GM12872 (cell line): Measurements from ENCODE around the gene RAB12.

Experiments used
- CTCF ChIP-seq: IDR thresholded peaks from 3 replicates; pipeline ENCODE4 v1.5.1; 2011; ENCODE audit warnings: low read depth, mild to moderate bottlenecking, low read length, moderate library complexity; ENCODE audit not compliant: insufficient read depth

The RAB12 gene

GRCh38 chr18:8605974-8606373, 3.3 kb upstream of the RAB12 start:
- TF ChIP-seq CTCF, result no peak

DNA sequence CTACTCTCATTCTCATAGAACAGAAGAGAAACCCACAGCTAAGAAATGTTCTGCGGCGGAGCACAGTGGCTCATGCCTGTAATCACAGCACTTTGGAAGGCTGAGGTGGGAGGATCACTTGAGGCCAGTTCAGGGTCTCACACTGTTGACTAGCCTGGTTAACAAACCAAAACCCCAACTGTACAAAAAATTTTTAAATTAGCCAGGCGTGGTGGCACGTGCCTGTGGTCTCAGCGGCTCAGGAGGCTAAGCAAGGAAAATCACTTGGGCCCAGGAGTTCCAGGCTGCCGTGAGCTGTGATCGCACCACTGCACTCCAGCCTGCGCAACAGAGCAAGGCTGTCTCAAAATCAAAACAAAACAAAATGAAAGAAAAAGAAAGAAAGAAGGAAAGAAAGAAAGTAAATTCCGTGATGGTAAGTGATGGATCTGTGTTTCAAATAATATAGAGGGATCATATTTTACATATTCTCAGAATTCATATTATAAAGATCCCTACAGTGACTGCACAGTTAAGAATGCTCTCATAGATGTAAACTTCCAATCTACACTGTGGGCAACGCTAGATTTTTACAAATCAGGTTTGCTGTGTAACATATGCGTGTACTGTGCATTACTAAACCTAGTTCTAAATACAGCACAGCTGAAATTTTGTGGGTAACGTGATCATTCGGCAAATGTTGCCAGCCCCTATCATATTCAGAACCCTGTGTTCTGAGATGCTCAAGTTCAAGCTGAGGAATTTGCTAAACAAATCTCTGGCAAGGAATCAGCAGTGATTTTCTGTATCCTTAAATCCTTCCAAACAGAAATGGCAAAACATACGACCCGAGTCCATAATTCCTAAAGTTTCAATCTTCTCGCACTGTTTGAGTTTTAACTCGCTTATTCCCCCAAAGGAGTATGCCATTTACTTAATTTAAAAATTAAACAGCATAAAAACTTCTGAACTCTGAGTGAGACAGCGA, 1.2 kb upstream of the RAB12 start:
- no peak for TF ChIP-seq CTCF

DNA sequence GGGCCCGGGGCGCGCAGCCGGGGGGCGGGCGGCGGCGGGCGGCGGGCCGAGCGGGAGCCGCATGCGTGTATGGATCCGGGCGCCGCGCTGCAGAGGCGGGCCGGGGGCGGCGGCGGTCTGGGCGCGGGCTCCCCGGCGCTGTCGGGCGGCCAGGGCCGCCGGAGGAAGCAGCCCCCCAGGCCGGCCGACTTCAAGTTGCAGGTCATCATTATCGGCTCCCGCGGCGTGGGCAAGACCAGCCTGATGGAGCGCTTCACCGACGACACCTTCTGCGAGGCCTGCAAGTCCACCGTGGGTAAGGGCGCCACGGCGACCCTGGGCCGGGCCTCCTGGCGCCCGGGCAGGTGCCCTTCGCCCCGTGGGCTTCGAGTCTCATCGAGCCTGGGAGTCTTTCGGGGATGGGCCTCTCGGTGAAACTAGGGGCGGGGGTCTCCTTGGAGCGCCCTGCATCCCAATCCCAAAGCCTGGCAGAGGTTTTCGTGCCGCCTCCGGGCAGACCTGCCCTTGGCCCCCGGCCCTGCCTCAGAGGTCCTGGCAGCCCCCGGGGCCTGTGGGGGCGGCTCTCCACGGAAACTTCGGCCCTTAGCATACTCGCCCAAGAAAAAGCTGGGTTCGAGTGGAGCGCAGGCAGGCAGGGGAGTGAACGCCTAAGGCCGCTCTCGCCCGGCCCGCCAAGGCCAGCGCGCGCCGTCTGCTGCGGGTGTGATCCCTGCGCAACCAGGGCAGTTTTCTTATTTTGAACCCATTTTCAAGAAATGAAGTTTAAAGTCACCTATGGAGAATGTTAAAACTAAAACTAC, 622 bp downstream of the RAB12 start:
- TF ChIP-seq CTCF, result no peak

DNA sequence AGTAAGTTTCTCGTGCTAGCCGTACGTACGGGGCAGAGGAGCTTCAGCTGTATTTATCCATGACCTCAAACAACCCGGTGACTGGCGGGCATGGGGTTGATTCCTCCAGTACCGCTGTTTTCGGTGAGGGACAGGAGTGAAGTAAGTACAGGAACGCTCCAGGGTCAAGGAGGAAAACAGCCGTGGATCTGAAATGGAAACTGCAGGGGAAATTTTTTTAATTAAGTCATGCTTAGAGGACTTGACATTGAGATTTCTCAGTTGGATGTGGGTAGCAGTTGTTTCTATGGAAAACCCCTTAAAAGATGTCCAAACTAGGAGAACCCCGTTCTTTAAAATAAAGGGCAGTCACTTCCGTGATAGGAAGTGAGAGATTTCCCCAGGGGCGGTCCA, 1.2 kb downstream of the RAB12 start:
- no peak for TF ChIP-seq CTCF

DNA sequence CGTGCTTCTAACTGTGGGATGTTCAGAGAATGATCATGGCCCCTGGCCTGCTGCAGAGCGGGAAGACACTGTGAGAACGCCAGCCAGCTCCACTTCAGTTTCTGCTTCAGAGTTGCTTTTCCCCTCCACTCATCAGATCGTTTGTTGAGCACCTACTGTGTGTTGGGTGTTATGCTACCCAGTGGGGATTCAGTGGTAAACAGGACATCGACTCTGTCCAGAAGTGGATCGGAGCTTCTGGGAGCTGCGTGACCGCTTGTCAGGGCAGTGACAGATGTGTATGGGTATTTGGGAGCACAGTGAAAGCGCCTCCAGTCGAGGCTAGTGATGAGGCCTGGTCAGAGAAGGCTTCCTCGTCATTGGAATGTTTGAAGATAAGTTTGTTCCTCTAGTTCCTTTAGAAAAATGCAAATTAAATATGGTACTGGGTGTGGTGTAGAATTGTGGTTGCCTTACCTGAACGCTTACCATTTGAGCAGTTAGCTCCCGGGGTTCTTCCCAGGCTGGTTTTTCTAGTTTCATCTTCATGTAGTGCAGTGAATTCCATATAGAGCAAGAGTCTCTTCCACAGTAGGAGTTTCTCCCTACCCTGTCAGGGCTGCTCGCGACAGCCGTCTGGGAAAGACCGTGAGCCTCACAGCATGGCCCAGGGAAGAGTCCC, 2.8 kb downstream of the RAB12 start:
- no peak for TF ChIP-seq CTCF

GRCh38 chr18:8614875-8615274, 5.6 kb downstream of the RAB12 start:
- TF ChIP-seq CTCF, result no peak
